ENCODE data around the gene PPP1R14C. TPM values are rescaled to one million over a fixed set of nuclear protein-coding genes. Genes with fewer than 3 reads are reported as not detected.

The PPP1R14C gene
- total RNA-seq, 1 donor from 2014 or later: 0.11 TPM

DNA sequence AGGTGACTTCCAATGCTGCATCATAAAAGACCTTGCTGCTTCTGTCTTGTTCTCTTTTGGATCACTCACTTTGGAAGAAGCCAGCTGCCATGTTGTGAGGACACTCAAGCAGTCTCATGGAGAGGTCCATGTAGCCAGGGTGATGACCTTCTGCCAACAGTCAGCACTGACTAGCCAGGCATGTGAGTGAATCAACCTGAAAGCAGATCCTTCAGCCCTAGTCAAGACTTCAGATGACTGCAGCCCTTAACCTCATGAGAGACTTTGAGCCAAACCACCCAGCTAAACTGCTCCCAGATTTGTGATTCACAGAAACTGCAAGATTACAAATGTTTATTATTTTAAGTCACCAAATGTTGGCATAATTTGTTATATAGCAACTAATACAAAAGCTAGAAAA, 140.0 kb downstream of the PPP1R14C start:
- Mint-ChIP-seq H3K36me3 (ENCODE audit: low read depth) (no peaks in the 10 kb centered on the region), H3K27ac (no peak overlapping the region), H3K4me3 (no peak overlapping the region), H3K4me1 (no peaks in the 10 kb centered on the region), H3K9me3 (no peaks in the 10 kb centered on the region), H3K27me3 (peaks cover 47% of the 10 kb centered on the region)
- ATAC-seq (ENCODE audit: low read depth) (no peak), DNase-seq (no peak)
- TF ChIP-seq, protein P1, sequence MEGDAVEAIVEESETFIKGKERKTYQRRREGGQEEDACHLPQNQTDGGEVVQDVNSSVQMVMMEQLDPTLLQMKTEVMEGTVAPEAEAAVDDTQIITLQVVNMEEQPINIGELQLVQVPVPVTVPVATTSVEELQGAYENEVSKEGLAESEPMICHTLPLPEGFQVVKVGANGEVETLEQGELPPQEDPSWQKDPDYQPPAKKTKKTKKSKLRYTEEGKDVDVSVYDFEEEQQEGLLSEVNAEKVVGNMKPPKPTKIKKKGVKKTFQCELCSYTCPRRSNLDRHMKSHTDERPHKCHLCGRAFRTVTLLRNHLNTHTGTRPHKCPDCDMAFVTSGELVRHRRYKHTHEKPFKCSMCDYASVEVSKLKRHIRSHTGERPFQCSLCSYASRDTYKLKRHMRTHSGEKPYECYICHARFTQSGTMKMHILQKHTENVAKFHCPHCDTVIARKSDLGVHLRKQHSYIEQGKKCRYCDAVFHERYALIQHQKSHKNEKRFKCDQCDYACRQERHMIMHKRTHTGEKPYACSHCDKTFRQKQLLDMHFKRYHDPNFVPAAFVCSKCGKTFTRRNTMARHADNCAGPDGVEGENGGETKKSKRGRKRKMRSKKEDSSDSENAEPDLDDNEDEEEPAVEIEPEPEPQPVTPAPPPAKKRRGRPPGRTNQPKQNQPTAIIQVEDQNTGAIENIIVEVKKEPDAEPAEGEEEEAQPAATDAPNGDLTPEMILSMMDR (IDR thresholded peaks at IDR 0.05): no peak
- intact Hi-C loops (cut with micrococcal nuclease): no loop called here
- ChIA-PET POLR2A (interaction anchor here (0.7 kb wide), 1 partner anchor 1589 kb away, joined by 3 read pairs; no protein-coding TSS in a partner anchor), CTCF (no interaction called here)

DNA sequence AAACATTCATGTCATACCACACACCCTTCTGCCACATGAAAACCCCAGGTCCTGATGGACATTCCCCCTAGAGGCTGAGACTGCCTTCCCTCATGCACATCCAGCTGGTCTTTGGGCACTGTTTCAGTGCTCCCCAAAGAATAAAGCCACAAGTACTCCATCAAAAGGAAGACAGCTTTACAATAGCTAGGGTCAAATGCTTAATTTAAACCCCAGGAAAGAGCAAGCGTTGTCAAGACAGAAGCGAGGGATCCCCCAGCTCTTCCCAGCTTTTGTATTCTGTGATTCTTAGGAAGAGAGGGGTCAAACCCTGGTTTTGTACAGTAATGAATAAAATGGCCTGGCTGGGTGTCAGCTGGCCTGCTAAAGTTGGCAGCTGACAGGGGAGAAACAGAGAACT, 143.6 kb downstream of the PPP1R14C start:
- intact Hi-C loops (cut with micrococcal nuclease): no loop called here
- no peaks in the 10 kb centered on the region for H3K36me3 Mint-ChIP-seq (ENCODE audit: low read depth)
- ATAC-seq (ENCODE audit: low read depth) (no peak), DNase-seq (no peak)
- CTCF ChIA-PET: no interaction called here
- H3K27ac Mint-ChIP-seq: no peak overlapping the region
- H3K4me1 Mint-ChIP-seq: no peaks in the 10 kb centered on the region
- TF ChIP-seq, protein P1 (IDR thresholded peaks at IDR 0.05): no peak
- POLR2A ChIA-PET: no interaction called here
- peaks cover 47% of the 10 kb centered on the region for H3K27me3 Mint-ChIP-seq
- H3K9me3 Mint-ChIP-seq: no peaks in the 10 kb centered on the region
- H3K4me3 Mint-ChIP-seq: no peak overlapping the region

DNA sequence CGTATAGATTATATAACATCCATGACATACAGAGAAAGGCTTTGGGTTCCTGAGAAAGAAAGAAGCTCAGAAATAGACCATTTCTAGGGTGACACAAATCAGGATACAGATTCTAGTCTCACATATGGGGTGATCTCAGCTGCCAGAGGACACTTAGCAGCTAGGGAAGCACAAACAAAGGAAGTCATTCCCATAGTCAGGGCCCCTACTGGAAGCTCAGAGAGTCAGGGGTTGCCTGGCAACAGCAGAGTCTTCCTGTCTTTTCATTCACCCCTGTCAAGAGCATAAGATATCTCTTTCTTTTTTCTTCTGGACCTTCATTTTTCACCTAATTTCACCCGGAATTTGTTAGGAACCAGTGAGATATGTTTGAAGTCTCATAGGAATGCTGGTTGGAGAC, 144.1 kb downstream of the PPP1R14C start:
- Mint-ChIP-seq H3K4me3 (no peak overlapping the region), H3K9me3 (no peaks in the 10 kb centered on the region), H3K27me3 (peaks cover 47% of the 10 kb centered on the region), H3K4me1 (no peaks in the 10 kb centered on the region), H3K36me3 (ENCODE audit: low read depth) (no peaks in the 10 kb centered on the region), H3K27ac (no peak overlapping the region)
- DNase-seq (no peak), ATAC-seq (ENCODE audit: low read depth) (no peak)
- intact Hi-C loops (cut with micrococcal nuclease): no loop called here
- POLR2A ChIA-PET: no interaction called here
- CTCF ChIA-PET: no interaction called here
- TF ChIP-seq, protein P1 (IDR thresholded peaks at IDR 0.05): no peak

DNA sequence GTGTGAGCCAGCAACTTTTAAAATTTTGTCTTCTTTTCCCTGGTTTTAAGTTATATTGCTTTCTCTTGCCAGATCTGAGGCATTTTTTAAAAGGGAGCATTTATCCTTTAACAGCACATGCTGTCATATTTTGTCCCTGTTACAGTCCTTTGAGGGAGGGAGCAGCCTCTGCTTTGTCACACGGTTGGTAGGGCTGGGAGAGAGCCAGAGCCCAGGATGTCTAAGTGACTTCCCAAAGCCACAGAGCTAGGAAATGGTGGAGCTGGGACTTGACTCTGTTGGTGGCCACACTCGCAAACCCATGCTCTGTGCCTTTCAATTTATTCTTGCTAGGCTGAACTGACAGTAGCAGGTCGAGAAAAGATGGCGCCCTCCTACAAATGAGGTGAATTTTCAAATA, 145.6 kb downstream of the PPP1R14C start:
- DNase-seq (no peak), ATAC-seq (ENCODE audit: low read depth) (no peak)
- Mint-ChIP-seq H3K27me3 (peaks cover 41% of the 10 kb centered on the region), H3K9me3 (no peaks in the 10 kb centered on the region), H3K27ac (no peak overlapping the region), H3K4me3 (no peak overlapping the region), H3K4me1 (no peaks in the 10 kb centered on the region), H3K36me3 (ENCODE audit: low read depth) (no peaks in the 10 kb centered on the region)
- ChIA-PET POLR2A (no interaction called here), CTCF (no interaction called here)
- TF ChIP-seq, protein P1 (IDR thresholded peaks at IDR 0.05): no peak
- intact Hi-C loops (cut with micrococcal nuclease): no loop called here

DNA sequence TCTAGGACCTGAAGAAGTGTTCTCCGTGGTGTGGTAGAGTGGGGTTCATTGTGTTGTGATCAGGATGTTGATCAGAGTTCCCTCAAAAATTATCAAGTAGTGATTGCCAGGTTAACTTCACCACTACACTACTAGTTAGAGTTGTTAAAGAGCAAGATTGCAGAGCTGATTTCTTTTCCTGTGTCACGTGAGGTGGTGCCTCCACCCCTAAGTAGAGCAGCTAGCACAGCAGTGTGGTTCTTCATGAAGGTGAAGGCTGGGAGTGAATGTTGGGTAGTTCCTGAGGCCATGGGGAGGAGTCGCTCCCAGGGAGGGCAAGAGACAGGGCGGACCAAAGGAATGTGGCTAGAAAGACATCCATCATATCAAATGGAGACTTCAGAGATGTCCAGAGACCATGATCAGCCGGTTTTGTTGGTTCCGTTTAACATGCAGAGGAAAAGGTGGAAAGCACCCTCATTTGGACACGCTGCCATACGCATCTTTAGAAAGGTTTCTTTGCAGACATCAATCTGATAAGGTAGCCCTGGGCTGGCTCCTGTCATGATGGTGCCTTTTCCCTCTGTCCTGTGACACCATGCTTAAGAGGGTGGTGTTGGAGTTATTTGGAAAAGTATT, 146.7 kb downstream of the PPP1R14C start:
- no peak overlapping the region for H3K27ac Mint-ChIP-seq
- no peak overlapping the region for H3K4me3 Mint-ChIP-seq
- ChIA-PET POLR2A (no interaction called here), CTCF (no interaction called here)
- ATAC-seq (ENCODE audit: low read depth) (no peak), DNase-seq (no peak)
- no peaks in the 10 kb centered on the region for H3K4me1 Mint-ChIP-seq
- intact Hi-C loops (cut with micrococcal nuclease): no loop called here
- H3K27me3 Mint-ChIP-seq: peaks cover 38% of the 10 kb centered on the region
- TF ChIP-seq, protein P1 (IDR thresholded peaks at IDR 0.05): no peak
- no peaks in the 10 kb centered on the region for H3K36me3 Mint-ChIP-seq (ENCODE audit: low read depth)
- no peaks in the 10 kb centered on the region for H3K9me3 Mint-ChIP-seq

Measured in activated B cell treated with CpG ODN at 0.5 μM for 24 hours (primary cell).